Stimulated activated CD8-positive, alpha-beta memory T cell treated with anti-CD3 and anti-CD28 coated beads, Interleukin-12 subunit alpha, Interleukin-12 subunit beta, amount 100 ng/mL, for 24 hours (primary cell): ENCODE data around the gene CBY3.
"Not testable (repeated sequence)": the region's sequence is repeated elsewhere in the genome, so short reads cannot be mapped to it uniquely, and the experiment has no call there.

Experiments used
- DNase-seq: peaks from one replicate; pipeline ENCODE4 v3.0.0-alpha.2; 2020; ENCODE audit errors: extremely low read depth

Gene CBY3

GRCh38 chr5:179668391-179668790 is 12.4 kb downstream of the CBY3 start:
- DNase-seq = no peak

GRCh38 chr5:179661647-179662046 is 19.2 kb downstream of the CBY3 start:
- DNase-seq = not testable (repeated sequence)

GRCh38 chr5:179658179-179658856 is 22.5 kb downstream of the CBY3 start:
- not testable (repeated sequence) for DNase-seq

GRCh38 chr5:179657302-179658178 is 23.3 kb downstream of the CBY3 start:
- DNase-seq = not testable (repeated sequence)

DNA sequence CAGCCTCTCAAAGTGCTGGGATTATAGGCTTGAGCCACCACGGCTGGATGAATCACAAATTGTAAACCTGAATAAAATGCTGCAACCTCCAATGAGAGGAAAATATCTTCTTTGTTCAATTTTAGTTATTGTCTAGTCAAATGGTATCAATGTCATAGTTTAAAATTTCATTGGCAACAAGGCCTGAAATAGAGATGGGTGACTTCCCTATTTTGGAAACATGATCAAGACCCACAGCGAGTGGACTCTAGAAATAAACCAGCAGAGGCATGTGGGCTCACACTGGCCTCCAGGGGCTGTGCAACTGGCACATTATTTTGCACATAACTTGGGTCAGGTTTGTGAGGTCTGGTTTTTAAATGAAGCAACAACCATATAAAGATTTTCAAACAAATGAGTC is 27.7 kb downstream of the CBY3 start:
- DNase-seq = not testable (repeated sequence)

GRCh38 chr5:179650245-179650644 is 30.6 kb downstream of the CBY3 start:
- DNase-seq = not testable (repeated sequence)

DNA sequence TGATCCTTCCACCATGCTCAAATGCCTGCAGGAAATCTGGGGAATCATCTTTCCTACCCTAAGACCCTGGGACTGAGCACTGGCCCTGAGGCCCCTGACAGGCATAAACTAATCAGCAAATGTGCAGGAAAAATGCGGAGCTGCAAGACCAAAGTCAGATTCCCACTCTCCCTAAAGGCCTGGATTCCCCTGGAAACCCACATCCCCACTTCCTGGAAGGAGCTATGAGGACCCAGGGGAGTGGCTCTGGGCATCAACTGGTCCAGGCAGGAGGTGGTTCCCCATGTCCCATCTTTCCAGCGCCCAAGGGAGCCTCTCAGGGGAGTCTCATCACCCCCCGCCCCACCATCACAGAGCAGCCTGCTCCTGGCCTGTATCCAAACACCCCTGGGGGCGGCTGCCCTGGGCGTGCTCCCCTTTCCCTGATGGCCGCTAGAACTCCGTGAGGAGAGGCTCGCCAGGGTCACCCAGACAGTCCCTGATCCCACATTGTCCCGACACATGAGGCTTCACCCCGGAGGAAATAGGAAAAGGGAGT is 31.6 kb downstream of the CBY3 start:
- not testable (repeated sequence) for DNase-seq

- DNase-seq = no peak
These were observed 32.4 kb downstream of the CBY3 start for GRCh38 chr5:179648410-179648809.

GRCh38 chr5:179644766-179645165 is 36.1 kb downstream of the CBY3 start:
- DNase-seq = not testable (repeated sequence)

DNA sequence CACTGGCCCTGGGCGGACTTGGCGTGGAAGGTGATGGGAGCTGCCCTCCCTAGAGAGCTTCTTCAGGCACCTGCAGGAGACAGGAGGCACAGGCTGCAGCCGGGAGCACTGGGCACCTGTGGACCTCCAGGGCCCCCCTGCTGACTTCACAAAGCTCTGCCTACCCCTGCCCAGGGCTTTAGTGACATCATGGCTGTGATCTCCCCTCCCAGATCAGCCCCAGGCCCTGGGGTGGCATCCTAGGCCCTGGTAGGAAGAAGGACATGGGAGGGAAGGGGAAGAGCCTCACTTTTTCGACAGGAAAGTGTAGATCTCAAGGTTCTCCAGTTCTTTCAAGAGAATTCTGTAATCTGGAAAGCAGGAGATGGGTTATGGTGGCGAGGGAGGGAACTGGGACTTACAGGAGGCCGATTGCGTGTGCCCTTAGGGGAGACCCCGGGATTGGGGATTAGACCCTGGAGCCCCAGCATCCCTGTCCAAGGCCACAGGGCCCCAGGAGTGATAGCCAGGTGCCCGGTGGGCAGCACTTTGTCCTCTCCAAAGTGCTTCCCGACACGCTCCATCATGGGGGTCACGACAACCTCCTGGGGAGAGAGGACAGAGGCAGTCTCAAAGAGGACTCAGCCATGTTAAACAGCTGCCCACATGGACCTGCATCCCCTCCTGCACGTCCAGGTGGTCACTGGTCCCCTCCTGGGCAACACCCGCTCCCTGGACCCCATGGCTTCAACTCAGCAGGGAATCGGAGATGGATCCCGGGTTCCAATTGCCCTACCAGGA is 37.5 kb downstream of the CBY3 start:
- DNase-seq = not testable (repeated sequence)

DNA sequence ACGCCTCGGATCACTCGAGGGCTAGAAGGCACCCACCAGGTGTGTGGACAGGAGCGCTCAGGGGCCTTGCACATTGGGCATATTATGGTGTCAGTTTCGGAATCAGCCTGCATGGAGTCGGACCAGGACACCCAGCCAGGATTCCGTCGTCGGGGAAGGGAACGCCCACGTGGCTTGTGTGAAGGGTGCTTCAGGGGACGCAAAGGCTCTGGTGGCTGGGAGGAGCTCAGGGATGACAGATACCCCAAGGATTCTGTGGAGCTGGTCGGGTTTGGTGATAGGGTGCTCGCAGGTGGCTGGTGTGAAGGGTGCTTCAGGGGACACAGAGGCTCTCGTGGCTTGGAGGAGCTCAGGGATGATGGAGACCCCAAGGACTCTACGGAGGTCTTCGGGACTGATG is 38.2 kb downstream of the CBY3 start:
- not testable (repeated sequence) for DNase-seq

GRCh38 chr5:179641745-179642144 is 39.1 kb downstream of the CBY3 start:
- not testable (repeated sequence) for DNase-seq

GRCh38 chr5:179639296-179639695 is 41.5 kb downstream of the CBY3 start:
- DNase-seq = not testable (repeated sequence)

- not testable (repeated sequence) for DNase-seq
These were observed 46.3 kb downstream of the CBY3 start for GRCh38 chr5:179634370-179635172.

- DNase-seq = not testable (repeated sequence)
These were observed 47.1 kb downstream of the CBY3 start for GRCh38 chr5:179633501-179634369.
